GM19099 (cell line): ENCODE results near the gene TUBGCP3.

ENCODE experiments used
- POLR2A ChIP-seq: IDR thresholded peaks from 3 replicates; pipeline ENCODE4 v1.6.1; 2011; ENCODE audit warnings: low read depth; ENCODE audit not compliant: insufficient read length; ENCODE audit errors: extremely low read depth

TUBGCP3 gene

DNA sequence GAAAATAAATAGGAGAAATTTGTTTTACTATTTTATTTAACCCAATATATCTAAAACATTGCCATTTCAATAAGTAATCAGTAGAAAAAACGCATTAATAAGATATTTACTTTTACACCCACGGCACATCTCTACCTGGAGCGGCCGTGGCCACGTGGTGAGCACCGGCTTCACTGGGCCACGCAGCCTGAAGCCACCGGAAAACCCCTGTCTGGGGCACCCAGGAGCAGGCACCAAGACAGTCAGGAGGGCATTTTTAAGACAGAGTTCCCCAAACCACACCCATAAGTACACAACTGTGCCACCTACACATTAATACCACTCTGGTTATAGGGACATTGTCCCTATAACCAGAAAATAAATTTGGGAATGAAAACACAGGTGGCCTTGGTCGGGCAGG, 130.9 kb downstream of the TUBGCP3 start:
- no peak for TF ChIP-seq POLR2A

DNA sequence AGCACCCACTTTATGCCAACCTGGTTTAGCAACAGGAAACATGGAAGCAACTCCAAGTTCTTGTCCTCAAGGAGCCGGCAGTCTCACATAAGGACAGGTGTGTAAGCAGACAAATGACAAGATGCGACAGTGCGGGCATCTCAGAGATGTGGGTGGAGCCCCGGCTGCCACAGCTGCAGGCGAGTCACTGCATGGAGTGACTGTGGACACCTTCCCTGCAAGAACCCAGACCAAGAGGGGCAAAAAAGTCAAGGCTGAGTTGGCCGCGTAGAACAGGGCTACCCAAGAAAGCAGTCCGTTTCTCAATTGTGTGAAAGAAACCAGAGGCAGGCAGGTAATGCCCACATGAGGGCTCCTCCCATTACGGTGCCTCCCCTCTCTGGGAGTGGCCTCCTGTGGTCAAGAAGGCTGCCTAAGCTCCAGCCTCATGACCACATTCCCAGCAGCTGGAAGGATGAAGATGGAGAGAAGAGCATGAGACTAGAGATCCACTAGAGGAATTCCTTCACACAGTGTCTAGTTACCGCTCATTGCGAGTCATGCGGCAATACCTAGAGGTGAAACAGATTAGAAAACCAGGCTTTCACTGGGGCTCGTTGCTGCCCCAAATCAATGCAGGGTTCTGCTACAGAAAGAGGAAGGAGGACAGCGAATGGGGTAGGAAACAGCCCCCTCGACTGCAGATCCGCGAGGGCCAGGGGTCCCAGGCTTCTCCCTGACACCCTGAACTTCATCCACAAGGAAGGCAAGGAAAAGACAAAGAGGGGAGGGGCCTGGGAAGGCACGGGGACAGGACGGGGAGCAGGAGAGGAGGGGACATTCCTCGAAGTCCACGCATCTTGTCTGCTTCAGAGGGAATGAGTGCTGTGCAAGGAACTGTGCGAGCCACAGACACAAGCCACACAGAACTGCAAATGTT, 131.6 kb downstream of the TUBGCP3 start:
- TF ChIP-seq POLR2A, result no peak

- TF ChIP-seq POLR2A, result no peak
These were observed 132.4 kb downstream of the TUBGCP3 start for GRCh38 chr13:112455476-112456059.

DNA sequence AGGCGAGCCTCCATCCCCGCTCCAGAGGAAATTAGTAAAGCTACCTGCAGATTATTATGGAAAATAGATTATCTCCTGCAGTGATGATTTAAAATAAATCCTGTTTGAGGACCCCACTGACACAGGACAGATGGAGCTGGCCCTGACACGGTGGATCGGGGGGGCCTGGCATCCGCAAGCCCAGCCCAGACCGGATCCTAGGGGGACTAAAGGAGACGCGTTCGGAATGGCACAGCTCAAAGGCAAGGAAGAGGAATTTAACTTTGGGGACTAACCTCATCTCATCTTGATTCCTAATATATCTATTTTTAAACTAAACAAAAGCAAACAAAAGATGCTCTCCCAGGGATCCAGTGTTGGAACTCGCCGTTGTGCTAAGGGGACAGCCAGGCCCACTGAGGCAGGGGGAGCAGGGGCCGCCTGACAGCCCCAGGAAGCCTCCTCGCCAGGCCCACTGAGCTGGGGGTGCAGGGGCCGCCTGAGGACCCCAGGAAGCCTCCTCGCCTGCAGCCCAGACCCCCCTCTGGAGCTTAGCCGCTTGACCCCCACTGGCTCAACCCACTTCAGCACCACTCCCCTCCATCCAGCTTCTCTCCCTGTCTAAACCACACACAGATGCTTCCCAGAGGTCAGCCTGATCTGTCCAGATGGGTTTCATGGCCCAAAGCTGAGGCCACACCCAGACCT, 133.2 kb downstream of the TUBGCP3 start:
- no peak for TF ChIP-seq POLR2A

DNA sequence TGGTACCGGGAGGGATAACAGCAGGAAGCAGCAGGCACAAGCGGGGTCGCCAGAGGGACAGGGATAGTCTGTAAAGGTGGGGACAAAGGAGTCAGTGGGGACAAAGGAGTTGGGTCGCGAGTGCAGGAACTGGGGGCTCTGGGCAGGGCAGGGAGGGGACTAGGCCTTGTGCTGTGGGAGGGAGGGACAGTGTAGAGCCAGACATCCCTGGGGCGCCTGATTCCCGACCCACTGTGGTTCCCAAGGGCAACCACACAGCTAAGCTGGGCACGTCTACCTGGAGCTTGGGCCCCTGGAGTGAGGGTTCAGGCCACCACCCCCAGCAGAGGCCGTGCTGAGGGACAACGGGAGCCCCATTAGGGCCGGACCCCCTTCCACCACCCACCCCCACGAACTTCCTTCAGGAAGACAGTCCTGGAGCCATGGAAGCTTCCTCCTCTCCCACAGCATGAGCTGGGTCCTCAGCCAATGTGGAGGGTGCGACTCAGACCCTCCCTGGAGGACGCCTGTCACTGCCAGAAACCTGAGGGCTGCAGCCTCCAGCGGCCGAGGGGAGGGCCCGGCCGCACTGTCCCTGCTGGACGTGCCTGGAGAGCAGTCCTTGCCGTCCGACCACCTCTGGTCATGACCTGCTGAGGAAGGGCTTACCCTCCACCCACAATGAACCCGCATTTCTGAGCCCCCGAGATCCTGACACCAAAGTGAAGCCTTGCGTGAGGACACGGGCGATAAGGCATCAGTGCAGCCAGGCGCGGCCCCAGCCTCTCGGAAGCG, 133.9 kb downstream of the TUBGCP3 start:
- no peak for TF ChIP-seq POLR2A

GRCh38 chr13:112453207-112453829, 134.6 kb downstream of the TUBGCP3 start:
- TF ChIP-seq POLR2A, result no peak

GRCh38 chr13:112452380-112453206, 135.4 kb downstream of the TUBGCP3 start:
- no peak for TF ChIP-seq POLR2A

DNA sequence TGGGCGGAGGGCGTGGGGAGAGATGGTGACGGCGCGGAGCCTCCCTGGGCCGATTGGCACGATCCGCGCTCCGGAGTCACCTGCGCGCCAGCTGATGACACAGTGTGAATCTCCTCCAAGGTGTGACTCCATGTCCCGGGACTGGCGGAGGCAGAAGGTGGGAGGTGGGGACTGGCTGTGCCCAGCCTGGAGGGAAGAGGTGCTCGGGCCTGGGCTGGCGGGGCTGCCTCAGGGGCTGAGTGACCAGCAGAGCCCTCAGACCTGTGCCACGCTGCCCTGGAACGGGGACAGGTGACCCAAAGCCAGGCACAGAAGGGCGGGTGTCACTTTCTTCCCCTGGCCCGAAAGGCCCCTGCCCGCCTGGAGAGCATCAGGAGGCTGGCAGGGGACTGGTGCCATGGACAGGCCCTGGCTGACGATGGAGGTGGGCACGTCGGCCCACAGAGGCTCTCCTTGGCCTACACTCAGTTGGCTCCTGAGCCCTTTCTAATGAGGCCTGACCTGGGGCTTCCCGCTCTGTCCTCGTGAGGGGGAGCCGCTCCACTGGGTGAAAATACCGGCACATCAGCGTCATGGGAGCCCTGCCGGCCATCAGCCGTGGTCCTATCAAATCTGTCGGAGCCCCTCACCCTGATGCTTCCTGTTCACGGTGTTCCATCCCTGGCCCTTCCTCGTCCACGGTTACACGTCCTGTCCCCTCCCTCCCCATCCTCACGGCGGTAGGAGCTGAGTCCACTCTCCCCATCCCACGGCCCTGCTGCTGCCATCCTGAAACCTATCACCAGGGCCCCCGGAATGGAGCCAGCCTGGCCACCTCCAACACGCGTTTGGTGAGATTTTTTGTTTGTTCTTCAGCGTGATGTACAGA, 136.2 kb downstream of the TUBGCP3 start:
- no peak for TF ChIP-seq POLR2A

DNA sequence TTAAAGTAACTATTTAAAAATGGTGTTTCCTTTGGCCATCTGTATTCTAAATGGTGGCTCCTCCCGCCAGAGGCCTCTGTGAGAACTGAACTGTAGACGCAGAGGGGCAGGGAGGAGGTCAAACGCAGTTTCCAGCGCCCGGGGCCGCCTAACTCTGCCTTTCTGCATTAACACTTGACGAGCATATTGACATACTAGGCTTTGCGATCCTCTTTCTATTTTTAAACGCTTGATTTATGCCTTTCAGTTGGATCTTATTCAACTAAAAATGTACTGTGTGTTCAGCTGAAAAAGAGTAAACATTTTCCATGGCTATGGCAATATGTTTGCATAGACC, 137.1 kb downstream of the TUBGCP3 start:
- TF ChIP-seq POLR2A, result no peak

GRCh38 chr13:112450118-112450903, 137.6 kb downstream of the TUBGCP3 start:
- TF ChIP-seq POLR2A, result no peak

DNA sequence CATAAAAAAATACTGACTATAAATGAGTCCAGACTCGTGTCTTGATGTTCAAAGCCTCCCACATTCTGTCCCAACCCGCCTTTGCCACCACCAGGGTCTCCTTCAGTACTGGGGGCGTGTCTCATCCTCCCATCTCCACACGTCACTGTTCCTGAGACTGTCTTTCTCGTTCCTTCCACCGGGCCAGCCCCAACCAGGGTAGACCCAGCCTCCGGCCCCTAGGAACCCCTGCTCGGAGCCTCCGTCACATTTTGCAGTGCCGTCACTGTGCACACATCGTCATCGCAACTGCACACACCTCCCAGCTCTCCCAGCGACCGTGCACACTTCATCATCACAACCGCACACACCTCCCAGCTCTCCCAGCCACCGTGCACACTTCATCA, 138.4 kb downstream of the TUBGCP3 start:
- TF ChIP-seq POLR2A, result no peak

GRCh38 chr13:112448621-112449544, 139.1 kb downstream of the TUBGCP3 start:
- no peak for TF ChIP-seq POLR2A
